ENCODE results near the gene RAC3.

DNA sequence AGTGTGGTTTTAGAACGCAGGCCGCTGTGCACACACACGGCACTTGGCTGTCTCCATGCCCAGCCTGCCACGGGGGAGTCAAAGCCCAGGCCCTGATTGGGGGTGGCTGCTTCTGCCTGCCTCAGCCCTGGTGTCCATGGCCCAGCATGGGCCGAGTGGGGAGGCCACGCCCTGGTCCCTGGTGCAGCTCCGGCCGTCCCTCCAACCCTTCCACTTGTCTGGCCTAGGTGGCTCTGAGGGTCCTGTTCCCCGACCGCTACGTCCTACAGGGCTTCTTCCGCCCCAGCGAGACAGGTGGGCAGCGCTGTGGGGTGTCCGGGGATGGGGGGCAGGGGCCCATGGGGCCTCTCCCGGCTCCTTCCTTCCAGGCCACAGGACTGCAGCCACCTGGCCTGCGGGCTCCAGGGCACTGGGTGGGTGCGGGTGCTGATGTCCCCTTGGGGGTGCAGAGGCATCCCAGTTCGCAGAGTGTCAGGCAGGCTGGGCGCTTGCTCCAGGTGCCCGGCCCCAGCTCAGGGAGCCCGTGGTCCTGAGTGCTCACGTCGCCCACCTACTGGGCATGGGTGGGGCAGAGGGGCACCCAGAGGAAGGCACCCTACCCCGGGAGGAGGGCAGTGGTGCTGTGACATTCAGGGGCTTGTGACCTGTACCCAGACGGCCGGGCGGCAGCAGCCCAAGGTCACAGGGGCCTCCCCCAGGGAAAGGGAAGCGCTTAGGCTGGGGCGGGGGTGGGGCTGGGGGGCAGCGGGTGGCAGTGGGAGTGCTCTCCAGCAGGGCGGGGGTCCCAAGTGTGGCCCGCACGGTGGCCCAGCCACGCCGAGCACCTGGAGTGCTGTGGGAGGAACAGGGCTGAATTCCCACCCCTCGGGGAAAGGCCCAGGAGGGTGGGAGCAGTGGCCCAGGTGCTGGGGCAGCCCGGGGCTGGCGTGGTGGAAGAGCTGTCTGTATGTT lies 20.6 kb upstream of the RAC3 start:
- no peak for TF ChIP-seq CTCF (IDR thresholded peaks at IDR 0.05; ENCODE audit: low read depth, low read length, missing input control)
- TF ChIP-seq RAD21 (IDR thresholded peaks at IDR 0.05): no peak

All from liver (tissue), 3 donors.